IMR-90 (cell line): ENCODE data around the gene KCNMB2.

ENCODE experiments used
- BHLHE40 ChIP-seq: fragments of 150-350 bp; IDR thresholded peaks from 2 replicates; pipeline ENCODE4 v1.6.1; 2016; ENCODE audit warnings: mild to moderate bottlenecking, low read depth, low read length
- CEBPB ChIP-seq: IDR thresholded peaks from 2 replicates; pipeline ENCODE4 v1.6.1; 2012; ENCODE audit warnings: low read depth, low read length, improper control_type of control experiment
- CHD1 ChIP-seq: IDR thresholded peaks from 2 replicates; pipeline ENCODE4 v1.6.1; 2012; ENCODE audit warnings: low read depth, low read length, improper control_type of control experiment
- CTCF ChIP-seq: conservative IDR thresholded peaks from 2 replicates; pipeline ENCODE4 v1.5.1; 2012; ENCODE audit warnings: mild to moderate bottlenecking, low read depth, low read length, improper control_type of control experiment
- FOS ChIP-seq: fragments of 150-350 bp; IDR thresholded peaks from 2 replicates; pipeline ENCODE4 v1.6.1; 2016; ENCODE audit warnings: low read depth, low read length
- MAFK ChIP-seq: IDR thresholded peaks from 2 replicates; pipeline ENCODE4 v1.6.1; 2012; ENCODE audit warnings: low read depth, low read length, improper control_type of control experiment
- MXI1 ChIP-seq: IDR thresholded peaks from 2 replicates; pipeline ENCODE4 v1.6.1; 2012; ENCODE audit warnings: low read depth, mild to moderate bottlenecking, low read length, moderate library complexity, borderline replicate concordance
- NFE2L2 ChIP-seq: fragments of 150-350 bp; IDR thresholded peaks from 2 replicates; pipeline ENCODE4 v1.6.1; 2016; ENCODE audit warnings: low read depth, mild to moderate bottlenecking, low read length
- POLR2A ChIP-seq: IDR thresholded peaks from 2 replicates; pipeline ENCODE4 v1.6.1; 2012; ENCODE audit warnings: mild to moderate bottlenecking, low read depth, low read length
- RFX5 ChIP-seq: IDR thresholded peaks from 2 replicates; pipeline ENCODE4 v1.8.0; 2012; ENCODE audit warnings: low read depth, mild to moderate bottlenecking, low read length, moderate library complexity
- SMC3 ChIP-seq: fragments of 150-350 bp; IDR thresholded peaks from 2 replicates; pipeline ENCODE4 v1.6.1; 2016; ENCODE audit warnings: low read depth, mild to moderate bottlenecking, antibody characterized with exemption, low read length, moderate library complexity

GRCh38 chr3:178512647-178513046 is 23.6 kb upstream of the KCNMB2 start:
- TF ChIP-seq CTCF (no peak), MAFK (no peak), FOS (no peak), POLR2A (no peak), MXI1 (no peak), BHLHE40 (no peak), CHD1 (no peak), RFX5 (no peak), SMC3 (no peak), NFE2L2 (no peak), CEBPB (no peak)
